ENCODE measurements around the gene ARX. TPM values are rescaled to one million over a fixed set of nuclear protein-coding genes. Genes with fewer than 3 reads are reported as not detected.

Gene ARX
- total and polyA plus RNA-seq, 9 donors = 21.8 to 152 (median 78.0) TPM

- H3K27ac ChIP-seq = peak overlapping the region in 1 of 2 donors; percentile 9
- no peaks in the 10 kb centered on the region for H3K27me3 ChIP-seq
- WGBS, 3 donors = 30 to 48% (median 41%) methylated on average over 1 of the region's 1 CpG
- H3K4me3 ChIP-seq = no peak overlapping the region
- no peak for DNase-seq
- TF ChIP-seq CTCF (IDR thresholded peaks at IDR 0.05) (no peak), POLR2A (IDR thresholded peaks at IDR 0.05) (no peak), EP300 (IDR thresholded peaks at IDR 0.05) (no peak)
- H3K9me3 ChIP-seq = no peaks in the 10 kb centered on the region
- no peaks in the 10 kb centered on the region for H3K4me1 ChIP-seq (ENCODE audit: insufficient read depth)
- intact Hi-C loops (cut with DNase I) = no loop called here
- no peaks in the 10 kb centered on the region for H3K36me3 ChIP-seq
Measured at GRCh38 chrX:24965372-24965771, 50.4 kb downstream of the ARX start.

GRCh38 chrX:24963823-24964222 is 51.9 kb downstream of the ARX start:
- Histone ChIP-seq H3K27me3 (no peaks in the 10 kb centered on the region), H3K36me3 (no peaks in the 10 kb centered on the region), H3K9me3 (no peaks in the 10 kb centered on the region), H3K4me1 (ENCODE audit: insufficient read depth) (no peaks in the 10 kb centered on the region), H3K27ac (no peak overlapping the region), H3K4me3 (no peak overlapping the region)
- no peak for DNase-seq
- TF ChIP-seq POLR2A (IDR thresholded peaks at IDR 0.05) (no peak), CTCF (IDR thresholded peaks at IDR 0.05) (no peak), EP300 (IDR thresholded peaks at IDR 0.05) (no peak)
- intact Hi-C loops (cut with DNase I) = no loop called here
- 44 to 60% (median 57%) methylated on average over 2 of the region's 2 CpGs for WGBS, 3 donors

- H3K4me3 ChIP-seq = no peak overlapping the region
- DNase-seq = no peak
- H3K27ac ChIP-seq = no peak overlapping the region
- H3K9me3 ChIP-seq = no peaks in the 10 kb centered on the region
- H3K36me3 ChIP-seq = no peaks in the 10 kb centered on the region
- H3K4me1 ChIP-seq (ENCODE audit: insufficient read depth) = no peaks in the 10 kb centered on the region
- TF ChIP-seq EP300 (IDR thresholded peaks at IDR 0.05) = no peak
- TF ChIP-seq POLR2A (IDR thresholded peaks at IDR 0.05) = no peak
- TF ChIP-seq CTCF (IDR thresholded peaks at IDR 0.05) = no peak
- intact Hi-C loops (cut with DNase I) = no loop called here
- no peaks in the 10 kb centered on the region for H3K27me3 ChIP-seq
- 62 to 74% (median 63%) methylated on average over 1 of the region's 1 CpG for WGBS, 3 donors
Measured at GRCh38 chrX:24961809-24962208, 54.0 kb downstream of the ARX start.

- no peaks in the 10 kb centered on the region for H3K4me1 ChIP-seq (ENCODE audit: insufficient read depth)
- no peaks in the 10 kb centered on the region for H3K27me3 ChIP-seq
- DNase-seq = no peak
- TF ChIP-seq EP300 (IDR thresholded peaks at IDR 0.05) (no peak), POLR2A (IDR thresholded peaks at IDR 0.05) (no peak), CTCF (IDR thresholded peaks at IDR 0.05) (no peak)
- H3K27ac ChIP-seq = no peak overlapping the region
- no peaks in the 10 kb centered on the region for H3K36me3 ChIP-seq
- H3K9me3 ChIP-seq = no peaks in the 10 kb centered on the region
- intact Hi-C loops (cut with DNase I) = no loop called here
- H3K4me3 ChIP-seq = no peak overlapping the region
Measured at GRCh38 chrX:24956828-24957227, 58.9 kb downstream of the ARX start.

Data from ovary (tissue), 9 donors.